Kidney (tissue), 14 donors: ENCODE results near the gene BICC1. TPM values are rescaled to one million over a fixed set of nuclear protein-coding genes. Genes with fewer than 3 reads are reported as not detected.

Source experiments
- DNase-seq, 5 donors: peaks; one replicate each; pipeline ENCODE4 v3.0.0-alpha.2; 2013 to 2020
- FAIRE-seq: peaks from 2 replicates; lab custom pipeline; 2012; peaks lifted over from hg19 to GRCh38; lab: Jason Lieb, UNC
- H3K27ac ChIP-seq, 2 donors: one replicate each; pipeline ENCODE4 v1.7.0; 2013; ENCODE audit warnings: low read depth in 2 of 2, low read length in 2 of 2, inconsistent platforms in 1 of 2
- H3K27me3 ChIP-seq: one replicate; pipeline ENCODE4 v1.7.1; 2013; ENCODE audit warnings: low read length, inconsistent platforms; ENCODE audit not compliant: control insufficient read depth, insufficient read depth
- H3K36me3 ChIP-seq, 3 donors: one replicate each; pipeline versions ENCODE4 v1.7.0 to v1.7.1; 2013; ENCODE audit warnings: low read length in 3 of 3, control low read depth in 1 of 3, inconsistent platforms in 1 of 3; ENCODE audit not compliant: insufficient read depth in 3 of 3, control insufficient read depth in 2 of 3
- H3K4me1 ChIP-seq, 3 donors: one replicate each; pipeline versions ENCODE4 v1.7.0 to v1.7.1; 2013; ENCODE audit warnings: low read length in 3 of 3, inconsistent platforms in 1 of 3, low read depth in 1 of 3; ENCODE audit not compliant: control insufficient read depth in 2 of 3, insufficient read depth in 2 of 3
- H3K4me3 ChIP-seq, 3 donors: one replicate each; pipeline versions ENCODE4 v1.7.0 to v1.8.1; 2013; ENCODE audit warnings: low read length in 3 of 3, control low read depth in 1 of 3, inconsistent platforms in 1 of 3
- H3K9ac ChIP-seq, 3 donors: one replicate each; pipeline versions ENCODE4 v1.7.0 to v1.7.1; 2013; ENCODE audit warnings: low read length in 3 of 3, control low read depth in 1 of 3, inconsistent platforms in 1 of 3
- H3K9me3 ChIP-seq, 3 donors: one replicate each; pipeline versions ENCODE4 v1.7.0 to v1.7.1; 2013; ENCODE audit warnings: low read length in 3 of 3, control low read depth in 1 of 3, inconsistent platforms in 1 of 3; ENCODE audit not compliant: control insufficient read depth in 2 of 3, insufficient read depth in 1 of 3
- intact Hi-C: fragments of 100-400 bp; cut with DNase I; formaldehyde crosslinking; loops from one replicate; pipeline ENCODE4 v1.11.1; 2022
- polyA plus RNA-seq: library from polyadenylated mRNA; stranded (reverse); fragments of 350-450 nt; fragmentation: Illumina TruSeq; extraction: RNeasy Lipid Tissue Mini Kit (QIAGEN cat#74804); gene quantifications from one replicate; pipeline ENCODE4 v1.2.3, GENCODE V29; 2014; ENCODE audit warnings: low read depth, low replicate concordance; ENCODE audit not compliant: insufficient read depth
- total RNA-seq: library from RNA; stranded (reverse); fragmentation: NEBNext Ultra II Directional; extraction: Animal tissue kit (Norgen Biotek cat#: 25700); gene quantifications from one replicate; pipeline ENCODE4 v1.2.1, GENCODE V29; 2021
- TF ChIP-seq, protein P1 (sequence below): IDR thresholded peaks from 3 replicates; pipeline ENCODE4 v1.5.1; 2012; ENCODE audit warnings: mild to moderate bottlenecking, moderate library complexity, borderline replicate concordance; ENCODE audit not compliant: insufficient read depth; ENCODE audit errors: extremely low read depth
- donor health status: control.
- donor health status: control.
- donor health status: control.
- donor health status: control.
- donor health status: control.
- donor health status: DM: yes; HTN: yes; CAD: no.
- donor health status: Normal renal cell carcinoma (clear cell type).

Gene BICC1
- total and polyA plus RNA-seq, 2 donors from 2014 or later = 21.0 to 136 TPM

DNA sequence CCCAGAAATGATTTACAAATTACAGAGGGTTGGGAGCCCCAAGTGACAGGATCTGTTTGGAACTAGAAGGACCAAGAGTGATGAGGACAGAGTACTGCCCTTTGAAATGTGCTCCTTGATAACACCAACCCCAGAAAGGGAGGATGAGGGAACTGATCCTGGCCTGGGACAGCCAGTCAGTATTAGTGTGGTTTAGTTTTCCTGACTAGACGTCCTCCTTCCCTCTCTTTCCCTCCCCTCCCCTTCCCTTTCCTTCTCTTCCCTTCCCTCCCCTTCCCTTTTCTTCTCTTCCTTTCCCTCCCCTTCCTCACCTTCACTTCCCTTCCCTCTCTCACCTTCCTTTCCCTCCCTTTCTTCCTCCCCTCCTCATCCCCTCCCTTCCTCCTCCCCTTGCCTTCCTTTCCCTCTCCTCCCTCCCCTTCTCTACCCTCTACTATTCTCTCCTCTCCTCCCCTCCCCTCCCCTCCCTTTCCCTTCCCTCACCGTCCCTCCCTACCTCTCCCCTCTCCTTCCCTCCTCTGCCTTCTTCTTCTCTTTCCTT, 31.0 kb upstream of the BICC1 start:
- TF ChIP-seq, protein P1, sequence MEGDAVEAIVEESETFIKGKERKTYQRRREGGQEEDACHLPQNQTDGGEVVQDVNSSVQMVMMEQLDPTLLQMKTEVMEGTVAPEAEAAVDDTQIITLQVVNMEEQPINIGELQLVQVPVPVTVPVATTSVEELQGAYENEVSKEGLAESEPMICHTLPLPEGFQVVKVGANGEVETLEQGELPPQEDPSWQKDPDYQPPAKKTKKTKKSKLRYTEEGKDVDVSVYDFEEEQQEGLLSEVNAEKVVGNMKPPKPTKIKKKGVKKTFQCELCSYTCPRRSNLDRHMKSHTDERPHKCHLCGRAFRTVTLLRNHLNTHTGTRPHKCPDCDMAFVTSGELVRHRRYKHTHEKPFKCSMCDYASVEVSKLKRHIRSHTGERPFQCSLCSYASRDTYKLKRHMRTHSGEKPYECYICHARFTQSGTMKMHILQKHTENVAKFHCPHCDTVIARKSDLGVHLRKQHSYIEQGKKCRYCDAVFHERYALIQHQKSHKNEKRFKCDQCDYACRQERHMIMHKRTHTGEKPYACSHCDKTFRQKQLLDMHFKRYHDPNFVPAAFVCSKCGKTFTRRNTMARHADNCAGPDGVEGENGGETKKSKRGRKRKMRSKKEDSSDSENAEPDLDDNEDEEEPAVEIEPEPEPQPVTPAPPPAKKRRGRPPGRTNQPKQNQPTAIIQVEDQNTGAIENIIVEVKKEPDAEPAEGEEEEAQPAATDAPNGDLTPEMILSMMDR = no peak
- no peak for FAIRE-seq

DNA sequence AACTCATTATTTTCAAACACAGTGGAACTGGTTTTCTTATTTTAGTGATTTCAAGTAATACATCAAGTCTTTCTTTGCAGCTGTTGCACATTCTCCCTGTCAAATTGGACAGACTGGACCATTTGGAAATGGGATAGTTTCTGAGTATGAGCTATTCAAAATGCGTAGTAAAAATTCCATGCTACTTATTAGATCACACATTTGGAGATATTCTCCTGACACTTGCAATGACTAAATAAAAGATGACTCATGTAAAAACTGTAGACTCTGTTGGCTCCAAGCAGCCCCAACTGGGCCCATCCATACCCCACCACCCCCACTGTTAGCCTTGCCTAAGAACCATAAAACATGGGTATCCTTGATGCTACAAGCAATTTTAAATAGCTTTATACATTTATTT, 25.9 kb upstream of the BICC1 start:
- intact Hi-C loops = no loop called here
- H3K27ac ChIP-seq = no peak overlapping the region
- DNase-seq = no peak
- no peak overlapping the region for H3K4me3 ChIP-seq
- no peaks in the 10 kb centered on the region for H3K9me3 ChIP-seq
- FAIRE-seq = no peak
- no peaks in the 10 kb centered on the region for H3K4me1 ChIP-seq
- H3K27me3 ChIP-seq = no peaks in the 10 kb centered on the region
- H3K36me3 ChIP-seq = no peaks in the 10 kb centered on the region
- H3K9ac ChIP-seq = no peak overlapping the region
- TF ChIP-seq, protein P1 = no peak

More for the DNA sequence above, 31.0 kb upstream of the BICC1 start:
- no peak overlapping the region for H3K27ac ChIP-seq
- H3K4me1 ChIP-seq = no peaks in the 10 kb centered on the region
- intact Hi-C loops = no loop called here
- H3K27me3 ChIP-seq = no peaks in the 10 kb centered on the region
- H3K36me3 ChIP-seq = no peaks in the 10 kb centered on the region
- H3K9me3 ChIP-seq = no peaks in the 10 kb centered on the region
- DNase-seq = no peak
- H3K9ac ChIP-seq = no peak overlapping the region
- H3K4me3 ChIP-seq = no peak overlapping the region

DNA sequence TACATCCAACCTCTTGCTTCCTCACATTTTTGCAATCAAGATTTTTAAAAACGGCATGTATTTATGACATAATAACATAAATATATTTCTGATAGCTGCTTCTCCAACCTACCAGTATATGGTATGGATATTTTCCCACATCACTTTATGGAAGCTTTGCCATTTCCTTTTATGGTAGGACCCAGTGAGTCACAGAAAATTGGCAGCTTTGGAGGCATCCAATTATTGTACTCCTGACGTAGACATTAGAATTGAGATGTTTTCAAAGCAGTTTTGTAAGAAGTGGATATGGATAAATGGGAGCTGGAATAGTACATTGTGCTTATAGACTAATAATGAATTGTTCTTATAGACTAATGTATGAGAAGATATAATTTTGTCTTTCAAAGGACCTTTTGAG, 23.8 kb upstream of the BICC1 start:
- intact Hi-C loops = no loop called here
- H3K36me3 ChIP-seq = no peaks in the 10 kb centered on the region
- no peak overlapping the region for H3K4me3 ChIP-seq
- no peaks in the 10 kb centered on the region for H3K4me1 ChIP-seq
- H3K27ac ChIP-seq = no peak overlapping the region
- H3K9ac ChIP-seq = no peak overlapping the region
- no peaks in the 10 kb centered on the region for H3K9me3 ChIP-seq
- no peaks in the 10 kb centered on the region for H3K27me3 ChIP-seq
- DNase-seq (no peak), FAIRE-seq (no peak)
- TF ChIP-seq, protein P1 = no peak

DNA sequence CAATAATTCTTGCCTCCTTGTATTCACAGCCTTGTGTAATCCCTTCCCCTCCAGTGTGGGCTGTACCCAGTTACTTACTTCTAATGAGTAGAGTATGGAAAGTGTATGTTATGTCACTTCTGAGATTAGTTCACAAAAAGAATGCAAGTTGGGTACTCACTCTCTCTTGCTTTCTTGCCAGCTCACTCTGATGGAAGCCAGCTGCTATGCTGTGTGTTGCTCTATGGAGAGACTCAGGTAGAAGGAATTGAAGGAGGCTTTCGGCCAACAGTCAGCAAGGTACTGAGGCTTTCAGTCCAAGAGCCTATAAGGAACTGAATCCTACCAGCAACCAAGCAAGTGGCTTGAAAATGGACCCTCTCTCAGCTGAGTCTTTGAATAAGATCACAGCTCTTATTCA, 9.7 kb upstream of the BICC1 start:
- H3K27ac ChIP-seq = no peak overlapping the region
- H3K4me1 ChIP-seq = no peaks in the 10 kb centered on the region
- no peaks in the 10 kb centered on the region for H3K27me3 ChIP-seq
- no peaks in the 10 kb centered on the region for H3K36me3 ChIP-seq
- intact Hi-C loops = no loop called here
- H3K9ac ChIP-seq = no peak overlapping the region
- no peak overlapping the region for H3K4me3 ChIP-seq
- DNase-seq (no peak), FAIRE-seq (no peak)
- TF ChIP-seq, protein P1 = no peak
- no peaks in the 10 kb centered on the region for H3K9me3 ChIP-seq
